GM18909 (cell line): ENCODE measurements around the gene AXIN1.

ENCODE experiments used
- ATAC-seq: cut with Tn5 transposase; IDR thresholded peaks from one replicate; pipeline ENCODE4 v1.9.1; 2021; ENCODE audit warnings: mild to moderate bottlenecking; ENCODE audit not compliant: unreplicated experiment, poor library complexity

AXIN1 gene

GRCh38 chr16:255183-255582 lies 97.3 kb downstream of the AXIN1 start:
- ATAC-seq: no peak

- no peak for ATAC-seq
These were observed 98.1 kb downstream of the AXIN1 start for GRCh38 chr16:254461-254860.

- no peak for ATAC-seq
These were observed 98.7 kb downstream of the AXIN1 start for GRCh38 chr16:253833-254232.

GRCh38 chr16:252366-253337 lies 99.9 kb downstream of the AXIN1 start:
- ATAC-seq: no peak

- no peak for ATAC-seq
These were observed 103.1 kb downstream of the AXIN1 start for GRCh38 chr16:249431-249830.

DNA sequence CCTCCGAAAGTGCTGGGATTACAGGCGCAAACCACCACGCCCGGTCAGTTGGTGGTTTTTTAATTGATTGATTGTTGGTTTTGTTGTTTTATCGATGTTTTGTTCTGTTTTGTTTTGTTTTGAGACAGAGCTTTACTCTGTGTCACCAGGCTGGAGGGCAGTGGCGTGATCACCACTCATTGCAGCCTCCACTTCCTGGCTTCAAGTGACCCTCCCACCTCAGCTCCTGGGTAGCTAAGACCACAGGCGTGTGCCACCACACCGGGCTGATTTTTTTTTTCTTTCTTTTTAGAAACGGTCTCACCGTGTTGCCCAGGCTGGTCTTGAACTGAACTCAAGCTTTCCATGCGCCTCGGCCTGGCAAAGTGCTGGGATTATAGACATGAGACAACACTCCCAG lies 105.5 kb downstream of the AXIN1 start:
- ATAC-seq: no peak

- ATAC-seq: no peak
These were observed 107.4 kb downstream of the AXIN1 start for GRCh38 chr16:245105-245504.

GRCh38 chr16:243348-243747 lies 109.2 kb downstream of the AXIN1 start:
- ATAC-seq: no peak

DNA sequence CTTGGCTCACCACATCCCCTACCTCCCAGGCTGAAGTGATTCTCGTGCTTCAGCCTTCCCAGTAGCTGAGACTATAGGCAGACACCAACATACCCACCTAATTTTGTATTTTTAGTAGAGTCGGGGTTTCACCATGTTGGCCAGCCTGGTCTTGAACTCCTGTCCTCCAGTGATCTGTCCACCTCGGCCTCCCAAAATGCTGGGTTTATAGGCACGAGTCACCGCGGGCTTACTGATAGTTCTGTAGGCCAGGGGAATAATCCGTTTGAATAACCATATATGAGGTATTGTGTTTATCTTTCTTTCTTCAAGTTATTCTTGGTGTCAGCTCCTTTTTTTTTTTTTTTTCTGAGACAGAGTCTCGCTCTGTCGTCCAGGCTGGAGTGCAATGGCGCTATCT lies 110.2 kb downstream of the AXIN1 start:
- ATAC-seq: no peak

DNA sequence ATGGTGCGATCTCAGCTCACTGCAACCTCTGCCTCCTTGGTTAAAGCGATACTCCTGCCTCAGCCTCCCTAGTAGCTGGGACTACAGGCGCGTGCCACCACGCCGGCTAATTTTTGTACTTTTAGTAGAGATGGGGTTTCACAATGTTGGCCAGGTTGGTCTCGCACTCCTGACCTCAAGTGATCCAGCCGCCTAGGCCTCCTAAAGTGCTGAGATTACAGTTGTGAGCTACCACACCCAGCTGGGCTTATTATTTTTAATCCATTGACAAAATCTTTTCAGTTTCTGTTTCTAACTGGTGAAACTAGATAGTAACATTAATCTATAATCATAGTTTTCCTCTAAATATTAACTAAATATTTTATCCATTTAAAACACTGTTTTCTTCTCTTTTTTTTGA lies 112.0 kb downstream of the AXIN1 start:
- ATAC-seq: no peak

- ATAC-seq: no peak
These were observed 112.6 kb downstream of the AXIN1 start for GRCh38 chr16:239948-240277.
